Stimulated activated naive CD8-positive, alpha-beta T cell treated with anti-CD3 and anti-CD28 coated beads, Interleukin-15, Interleukin-2, amounts not matched to agents 100 U/mL and 50 U/mL, for 24 hours (primary cell): ENCODE results near the gene SCNN1B.
"Not testable (repeated sequence)": the region's sequence is repeated elsewhere in the genome, so short reads cannot be mapped to it uniquely, and the experiment has no call there.

ENCODE experiments used
- ATAC-seq: fragments of 150-1000 bp; cut with Tn5 transposase; one replicate; pipeline ENCODE4 v1.10.0; 2021
- DNase-seq: peaks from one replicate; pipeline ENCODE4 v3.0.0; 2021

Gene SCNN1B, protein sequence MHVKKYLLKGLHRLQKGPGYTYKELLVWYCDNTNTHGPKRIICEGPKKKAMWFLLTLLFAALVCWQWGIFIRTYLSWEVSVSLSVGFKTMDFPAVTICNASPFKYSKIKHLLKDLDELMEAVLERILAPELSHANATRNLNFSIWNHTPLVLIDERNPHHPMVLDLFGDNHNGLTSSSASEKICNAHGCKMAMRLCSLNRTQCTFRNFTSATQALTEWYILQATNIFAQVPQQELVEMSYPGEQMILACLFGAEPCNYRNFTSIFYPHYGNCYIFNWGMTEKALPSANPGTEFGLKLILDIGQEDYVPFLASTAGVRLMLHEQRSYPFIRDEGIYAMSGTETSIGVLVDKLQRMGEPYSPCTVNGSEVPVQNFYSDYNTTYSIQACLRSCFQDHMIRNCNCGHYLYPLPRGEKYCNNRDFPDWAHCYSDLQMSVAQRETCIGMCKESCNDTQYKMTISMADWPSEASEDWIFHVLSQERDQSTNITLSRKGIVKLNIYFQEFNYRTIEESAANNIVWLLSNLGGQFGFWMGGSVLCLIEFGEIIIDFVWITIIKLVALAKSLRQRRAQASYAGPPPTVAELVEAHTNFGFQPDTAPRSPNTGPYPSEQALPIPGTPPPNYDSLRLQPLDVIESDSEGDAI

DNA sequence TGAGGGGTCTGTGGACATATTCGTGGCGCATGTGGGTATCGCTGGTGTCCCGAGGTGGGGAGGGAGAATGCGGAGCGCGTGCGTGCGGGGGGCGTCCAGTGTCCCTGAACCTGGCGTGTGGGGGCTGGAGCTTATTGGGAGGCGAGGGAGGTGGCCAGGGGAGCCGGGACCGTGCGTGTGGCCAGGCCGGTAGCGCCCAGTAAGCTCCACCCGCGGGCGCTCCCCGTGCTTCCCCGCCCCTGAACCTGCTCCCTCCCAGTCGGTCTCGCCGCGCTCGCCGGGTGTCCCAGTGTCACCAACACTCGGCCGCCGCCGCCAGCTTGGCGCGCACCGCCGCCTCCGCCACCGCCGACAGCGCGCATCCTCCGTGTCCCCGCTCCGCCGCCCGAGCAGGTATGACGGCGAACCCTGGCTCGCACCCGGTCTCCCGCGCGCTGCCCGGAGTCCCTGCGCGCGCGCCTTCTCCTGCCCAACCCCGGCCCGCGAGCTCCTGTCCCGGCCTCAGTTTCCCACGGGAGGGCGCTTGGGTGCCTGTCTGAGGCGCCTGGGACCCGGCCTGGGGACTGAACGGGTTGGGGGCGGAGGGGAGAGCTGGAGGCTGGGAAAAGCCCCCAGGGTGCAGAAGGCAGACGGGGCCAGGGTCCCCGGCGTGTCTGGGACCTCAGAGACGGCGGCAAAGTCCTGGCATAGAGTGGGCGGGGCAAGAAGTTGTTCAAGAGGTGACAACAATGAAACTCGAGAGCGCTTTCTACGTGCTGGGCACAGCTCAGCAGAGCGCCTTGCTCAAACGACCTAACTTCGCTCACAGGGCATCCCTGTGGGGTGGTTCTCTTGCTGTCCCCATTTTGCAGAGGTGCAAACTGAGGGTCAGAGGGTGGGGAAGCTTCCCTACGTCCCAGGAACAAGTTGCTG is at the start of gene SCNN1B:
SCNN1B (plus strand) TSS at position 258 of the 912 bp plus-strand sequence. CDS start 46,298 bp downstream, outside the sequence.
- DNase-seq (peak; percentile 6), ATAC-seq (no peak)

DNA sequence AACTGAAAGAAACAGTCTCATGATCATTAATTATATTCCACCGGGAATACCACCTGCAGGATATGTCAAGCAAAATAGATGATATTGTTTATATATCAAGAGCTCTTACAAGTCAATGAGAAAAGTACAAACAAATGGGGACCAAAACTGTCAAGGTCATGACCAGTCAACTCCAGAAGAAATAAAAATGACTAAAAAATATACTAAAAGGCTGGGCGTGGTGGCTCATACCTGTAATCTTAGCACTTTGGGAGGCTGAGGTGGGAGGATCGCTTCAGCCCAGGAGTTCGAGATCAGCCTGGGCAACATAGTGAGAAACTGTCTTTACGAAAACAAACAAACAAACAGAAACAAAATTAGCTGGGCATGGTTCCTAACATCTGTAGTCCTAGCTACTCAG is 49.8 kb upstream of the SCNN1B start:
- no peak for ATAC-seq
- DNase-seq, result no peak

DNA sequence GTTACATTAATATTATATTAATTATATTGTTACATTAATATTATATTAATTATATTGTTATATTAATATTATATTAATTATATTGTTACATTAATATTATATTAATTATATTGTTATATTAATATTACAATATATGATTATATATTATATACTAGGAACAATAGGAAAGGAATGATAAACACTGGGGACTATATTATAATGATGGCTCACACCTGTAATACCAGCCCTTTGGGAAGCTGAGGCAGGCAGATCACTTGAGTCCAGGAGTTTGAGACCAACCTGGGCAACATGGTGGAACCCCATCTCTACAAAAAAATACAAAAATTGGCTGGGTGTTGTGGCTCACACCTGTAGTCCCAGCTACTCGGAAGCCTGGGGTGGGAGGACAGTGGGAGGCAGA is 48.5 kb upstream of the SCNN1B start:
- not testable (repeated sequence) for DNase-seq

DNA sequence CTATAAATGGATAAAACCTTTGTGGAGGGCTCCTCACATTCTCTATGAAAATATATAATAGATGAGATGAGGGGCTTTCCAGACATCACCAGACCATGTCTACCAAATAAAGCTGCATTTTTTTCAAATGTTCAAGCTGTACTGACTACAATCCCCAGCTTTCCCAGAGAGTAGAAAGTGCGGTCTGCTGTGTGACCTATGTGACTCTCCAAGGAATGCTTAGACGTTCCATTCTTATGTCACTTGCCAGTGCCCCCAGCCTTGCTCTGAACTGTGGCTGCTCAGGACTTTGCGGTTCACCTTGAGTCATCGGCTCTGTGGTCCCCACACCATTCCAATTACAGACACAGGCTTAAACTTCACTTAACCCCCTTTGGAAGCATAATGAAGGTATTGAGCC is 47.8 kb upstream of the SCNN1B start:
- ATAC-seq (peak; percentile 14), DNase-seq (no peak)

More for the DNA sequence above, 48.5 kb upstream of the SCNN1B start:
- not testable (repeated sequence) for ATAC-seq

DNA sequence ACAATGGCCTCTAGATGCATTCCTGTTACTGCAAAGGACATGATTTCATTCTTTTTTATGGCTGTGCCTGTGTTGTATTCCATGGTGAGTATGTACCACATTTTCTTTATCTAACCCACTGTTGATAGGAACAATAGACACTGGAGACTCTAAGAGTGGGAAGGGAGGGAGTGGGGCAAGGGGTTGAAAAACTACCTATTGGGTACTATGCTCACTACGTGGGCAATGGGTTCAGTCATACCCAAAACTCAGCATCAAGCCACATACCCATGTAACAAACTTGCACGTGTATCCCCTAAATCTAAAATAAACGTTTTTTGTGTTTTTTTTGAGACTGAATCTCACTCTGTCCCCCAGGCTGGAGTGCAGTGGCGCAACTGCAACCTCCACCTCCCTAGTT is 47.1 kb upstream of the SCNN1B start:
- DNase-seq, result no peak
- no peak for ATAC-seq

DNA sequence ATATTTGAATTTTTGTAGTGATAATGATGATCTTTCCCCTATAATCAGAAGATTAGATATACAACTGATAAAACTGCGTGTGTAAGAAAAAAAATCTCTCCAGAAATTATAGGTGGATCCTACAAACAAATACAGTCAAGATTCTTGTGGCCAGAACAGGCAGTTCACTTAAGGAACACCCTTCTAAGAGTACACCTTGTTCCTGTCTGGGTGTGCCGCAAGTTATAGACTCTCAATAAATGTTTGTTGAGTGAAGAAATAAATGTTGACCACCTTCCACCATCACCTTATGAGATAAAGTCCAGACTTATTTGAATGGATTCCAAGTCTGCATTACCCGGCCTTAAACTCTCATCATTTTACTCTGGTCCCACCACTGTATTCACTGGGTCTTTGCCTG is 45.7 kb upstream of the SCNN1B start:
- ATAC-seq (no peak), DNase-seq (no peak)

DNA sequence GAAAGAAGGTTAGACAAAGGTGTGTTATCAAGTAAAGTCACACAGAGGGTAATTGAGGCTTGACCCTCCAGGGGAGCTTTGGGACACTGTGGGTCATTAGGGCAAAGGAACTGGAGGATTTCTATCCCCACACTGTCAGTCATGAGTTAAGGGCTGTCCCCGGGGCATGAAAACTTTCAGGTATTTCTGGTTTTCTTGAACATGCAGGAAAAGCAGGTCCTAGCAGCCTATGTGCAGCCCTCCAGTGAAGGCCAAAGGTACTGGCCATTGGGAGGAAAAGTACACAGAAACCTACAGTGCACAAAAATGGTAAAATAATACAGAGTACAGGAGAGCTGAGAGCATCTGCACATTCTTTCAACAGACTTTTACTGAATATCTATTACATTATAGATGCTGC is 44.4 kb upstream of the SCNN1B start:
- ATAC-seq, result no peak
- no peak for DNase-seq

DNA sequence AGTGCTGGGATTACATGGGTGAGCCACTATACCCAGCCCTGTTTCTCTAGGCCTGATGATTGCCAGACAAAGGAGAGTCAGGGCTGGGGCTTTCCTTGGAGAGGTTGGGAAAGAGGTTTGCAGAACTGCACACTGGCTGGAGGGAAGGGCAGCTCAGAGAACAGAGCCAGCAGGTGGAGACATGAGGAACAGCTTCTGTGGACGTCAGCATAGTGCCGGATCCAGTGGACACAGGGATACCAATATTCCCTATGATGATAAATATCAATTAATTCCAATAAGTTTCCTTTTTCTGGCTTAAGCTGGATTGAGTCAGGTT is 43.2 kb upstream of the SCNN1B start:
- DNase-seq, result no peak
- ATAC-seq, result no peak

DNA sequence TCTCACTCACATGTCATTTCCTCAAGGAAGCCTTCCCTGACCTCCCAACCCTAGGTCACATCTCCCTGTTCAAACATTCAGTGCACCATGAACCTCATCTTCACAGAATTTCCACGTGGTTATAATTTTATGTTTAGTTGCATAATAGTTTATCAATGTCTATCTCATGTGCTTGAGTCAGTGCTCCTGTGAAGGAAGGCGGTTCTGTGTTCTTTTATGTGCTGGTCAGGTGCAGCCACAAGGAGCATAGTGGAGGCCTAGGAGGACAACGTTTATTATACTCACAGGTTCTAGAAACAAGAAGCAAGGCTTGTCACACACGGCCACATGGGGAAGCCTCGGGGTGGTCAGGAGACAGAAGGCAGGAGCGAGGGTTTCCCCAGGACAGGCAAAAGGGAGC is 34.5 kb upstream of the SCNN1B start:
- DNase-seq (no peak), ATAC-seq (no peak)

DNA sequence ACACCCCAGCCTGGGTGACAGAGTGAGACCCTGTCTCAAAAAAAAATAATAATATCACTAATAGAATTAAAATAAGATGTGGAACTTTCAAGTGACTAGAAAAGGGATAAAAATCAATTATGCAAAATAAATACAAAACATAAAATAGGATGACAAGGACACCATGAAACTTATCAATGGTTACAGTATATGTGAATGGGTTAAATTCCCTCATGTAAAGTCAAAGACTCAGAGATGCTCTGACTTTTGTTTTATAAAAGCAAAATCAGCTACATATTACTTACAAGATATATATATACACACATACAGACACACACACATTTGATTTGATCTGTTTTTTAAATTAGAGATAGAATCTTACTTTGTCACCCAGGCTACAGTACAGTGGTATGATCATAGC is 33.5 kb upstream of the SCNN1B start:
- DNase-seq (no peak), ATAC-seq (no peak)

DNA sequence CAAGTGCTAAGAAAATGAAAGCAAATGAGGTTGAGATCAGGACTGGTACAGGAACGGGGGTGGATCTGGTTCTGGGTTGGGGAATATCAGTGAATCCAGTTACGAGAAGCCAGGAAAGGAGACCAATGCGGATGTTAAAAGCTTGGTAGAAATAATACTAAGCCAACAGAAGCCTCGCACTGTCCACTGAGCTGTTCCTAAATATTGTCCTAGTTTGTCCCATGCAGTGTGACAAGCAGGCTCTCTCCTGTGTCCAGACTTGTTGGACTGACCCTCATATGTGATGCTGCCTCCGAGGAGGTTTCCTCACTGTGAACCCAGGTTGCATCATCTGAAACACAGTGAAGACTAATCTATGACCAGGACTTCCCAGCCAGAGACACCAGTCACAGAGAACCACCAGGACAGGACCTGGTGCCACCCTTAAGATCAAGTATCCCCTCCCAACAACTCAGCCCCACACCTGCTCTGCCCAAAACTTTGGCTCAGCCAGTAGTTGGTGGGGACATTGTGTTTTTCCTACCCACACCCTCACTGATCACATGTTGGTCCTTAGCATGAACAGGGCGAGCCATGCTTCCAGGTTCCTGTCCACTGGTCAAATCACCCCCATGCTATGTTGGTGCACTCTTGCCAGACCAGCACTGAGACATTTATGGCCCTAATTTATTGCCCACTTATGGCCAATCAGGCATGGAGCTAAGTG is 32.7 kb upstream of the SCNN1B start:
- no peak for ATAC-seq
- no peak for DNase-seq

DNA sequence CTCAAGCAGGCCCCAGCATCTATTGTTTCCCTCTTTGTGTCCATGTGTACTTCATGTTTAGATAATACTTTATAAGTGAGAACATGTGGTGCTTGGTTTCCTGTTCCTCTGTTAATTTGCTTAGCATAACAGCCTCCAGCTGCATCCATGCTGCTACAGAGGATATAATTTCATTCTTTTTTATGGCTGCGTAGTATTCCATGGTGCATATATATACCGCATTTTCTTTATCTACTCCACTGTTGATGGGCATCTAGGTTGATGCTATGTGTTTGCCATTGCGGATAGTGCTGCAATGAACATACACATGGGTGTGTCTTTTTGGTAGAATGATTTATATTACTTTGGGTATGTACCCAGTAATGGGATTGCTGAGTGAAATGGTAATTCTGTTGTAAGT is 31.4 kb upstream of the SCNN1B start:
- DNase-seq (no peak), ATAC-seq (no peak)

DNA sequence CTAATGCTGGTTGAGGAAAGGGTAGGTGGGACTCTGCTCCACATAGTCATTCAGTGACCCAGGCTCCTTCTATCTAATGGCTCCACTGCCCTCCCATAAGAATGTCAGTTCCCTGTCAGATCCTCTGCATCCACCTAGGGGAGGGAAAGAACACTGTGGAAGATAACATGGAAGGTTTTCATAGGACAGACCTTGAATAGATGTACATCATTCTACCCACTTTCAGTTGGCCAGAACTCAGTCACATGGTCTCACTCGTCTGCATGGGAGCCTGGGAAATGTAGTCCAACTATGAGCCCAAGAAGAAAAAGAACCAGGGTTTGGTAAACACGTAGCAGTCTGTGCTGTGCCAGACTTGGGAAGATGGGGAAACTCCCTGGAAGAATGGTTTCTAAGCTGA is 27.1 kb upstream of the SCNN1B start:
- ATAC-seq, result no peak
- no peak for DNase-seq

DNA sequence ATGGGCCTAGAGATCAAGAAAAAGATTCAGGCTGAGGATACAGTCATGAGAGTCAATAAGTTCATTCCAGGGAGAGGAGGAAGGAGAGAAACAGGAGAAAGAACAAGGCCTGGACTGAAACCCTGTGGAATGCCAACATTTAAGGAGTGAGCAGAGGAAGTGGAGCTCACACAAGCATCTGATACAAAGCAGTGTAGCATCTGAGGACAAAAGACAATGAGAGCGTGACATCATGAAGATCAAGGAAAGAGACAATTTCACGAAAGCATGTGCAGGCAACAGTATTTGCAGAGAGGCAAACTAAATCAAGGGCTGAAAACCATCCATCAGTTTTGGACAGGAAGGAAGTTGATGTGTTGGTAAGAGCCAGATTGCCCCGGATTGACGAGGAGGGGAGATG is 25.3 kb upstream of the SCNN1B start:
- no peak for DNase-seq
- ATAC-seq, result no peak

DNA sequence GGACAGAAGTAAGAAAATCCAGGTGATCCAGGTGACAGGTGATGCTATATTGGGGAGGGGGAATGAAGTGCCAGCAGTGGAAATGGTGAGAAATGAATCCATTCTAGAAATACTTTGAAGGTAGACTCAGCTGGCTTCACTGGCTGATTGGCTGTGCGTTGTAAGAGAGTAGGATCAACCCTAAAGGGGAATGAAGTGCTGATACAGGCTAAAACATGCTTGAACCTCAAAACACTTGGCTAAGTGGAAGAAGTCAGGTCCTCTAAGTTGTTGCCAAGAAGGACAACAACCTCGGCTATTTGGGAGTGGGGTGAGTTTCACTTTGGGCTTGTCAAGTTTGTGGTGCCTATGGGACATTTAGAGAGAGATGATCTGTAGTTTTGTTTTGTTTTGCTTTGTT is 24.1 kb upstream of the SCNN1B start:
- no peak for ATAC-seq
- no peak for DNase-seq

DNA sequence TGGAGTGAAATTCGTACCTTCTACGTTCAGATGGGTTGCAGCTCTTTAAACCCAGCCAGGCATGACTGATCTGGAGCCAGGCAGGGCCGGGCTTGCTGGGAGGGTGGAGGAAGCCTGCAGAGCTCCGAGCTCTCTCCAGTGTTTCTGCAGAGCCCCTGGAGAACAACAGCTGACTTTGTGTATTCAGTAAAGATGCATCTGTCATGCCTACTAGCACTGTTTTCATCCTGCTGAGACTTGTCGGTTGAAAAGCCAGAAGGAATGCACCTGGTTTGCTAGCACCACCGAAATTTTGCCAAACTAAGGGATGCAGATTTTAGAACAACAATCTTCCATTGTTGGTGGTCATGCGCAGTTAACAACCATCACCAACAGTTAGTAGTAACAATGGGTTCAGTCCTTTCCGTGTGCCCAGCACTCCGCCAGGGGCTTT is 22.4 kb upstream of the SCNN1B start:
- ATAC-seq (no peak), DNase-seq (no peak)

DNA sequence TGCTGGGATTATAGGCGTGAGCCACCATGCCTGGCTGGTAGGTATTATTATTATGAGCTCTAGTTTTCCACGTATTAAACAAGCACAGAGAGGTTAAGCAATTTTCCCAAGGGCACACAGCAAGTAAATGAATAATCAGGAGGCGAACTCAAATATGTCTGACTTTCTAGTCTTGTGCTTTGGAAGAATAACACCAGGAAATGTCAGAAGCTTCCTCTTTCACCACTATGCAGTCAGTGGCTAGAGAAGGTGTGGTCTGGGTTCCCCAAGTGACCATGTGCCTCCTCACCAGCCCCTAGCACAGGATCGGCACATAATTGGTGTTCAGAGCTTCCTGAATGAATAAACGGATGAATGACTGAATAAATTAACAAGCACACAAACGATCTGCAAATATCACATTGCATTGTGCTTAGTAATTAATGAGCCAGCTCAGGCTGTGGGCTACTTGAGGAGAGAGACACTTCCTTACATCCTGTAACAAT is 21.6 kb upstream of the SCNN1B start:
- no peak for DNase-seq
- no peak for ATAC-seq

DNA sequence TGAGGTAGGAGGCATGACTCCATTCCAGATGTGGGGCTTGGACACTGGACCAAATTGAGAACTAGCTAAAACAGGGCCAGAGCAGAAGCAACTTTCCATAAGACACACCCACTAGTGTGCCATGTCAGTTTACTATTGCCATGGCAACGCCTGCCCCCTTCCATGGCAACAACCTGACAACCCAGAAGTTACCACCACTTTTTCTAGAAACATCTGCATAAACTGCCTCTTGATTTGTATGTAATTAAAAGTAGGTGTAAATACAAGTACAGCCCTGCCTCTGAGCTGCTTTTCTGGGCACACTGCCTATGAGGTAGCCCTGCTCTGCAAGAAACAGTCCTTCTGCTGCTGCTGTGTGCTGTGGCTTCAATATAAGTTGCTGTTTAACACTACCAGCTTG is 19.5 kb upstream of the SCNN1B start:
- ATAC-seq, result no peak
- DNase-seq, result no peak

DNA sequence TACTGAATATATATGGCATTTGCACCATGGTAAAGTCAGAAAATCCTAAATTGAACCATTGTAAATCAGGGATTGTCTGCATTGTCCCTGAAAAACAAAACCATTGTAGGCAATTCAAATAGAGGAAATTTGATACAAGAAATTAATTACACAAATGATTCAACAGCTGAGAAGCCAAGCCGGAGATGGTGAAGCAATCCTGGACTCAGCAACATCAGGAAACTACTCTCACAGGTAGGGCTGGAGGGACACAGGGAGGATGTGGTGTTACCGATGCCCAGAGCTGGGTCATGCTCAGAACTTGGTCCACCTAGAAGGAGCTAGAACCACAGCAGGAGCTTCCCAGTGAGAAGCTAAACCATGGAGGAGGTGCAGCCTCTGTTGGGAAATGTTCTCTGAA is 18.5 kb upstream of the SCNN1B start:
- no peak for DNase-seq
- no peak for ATAC-seq

DNA sequence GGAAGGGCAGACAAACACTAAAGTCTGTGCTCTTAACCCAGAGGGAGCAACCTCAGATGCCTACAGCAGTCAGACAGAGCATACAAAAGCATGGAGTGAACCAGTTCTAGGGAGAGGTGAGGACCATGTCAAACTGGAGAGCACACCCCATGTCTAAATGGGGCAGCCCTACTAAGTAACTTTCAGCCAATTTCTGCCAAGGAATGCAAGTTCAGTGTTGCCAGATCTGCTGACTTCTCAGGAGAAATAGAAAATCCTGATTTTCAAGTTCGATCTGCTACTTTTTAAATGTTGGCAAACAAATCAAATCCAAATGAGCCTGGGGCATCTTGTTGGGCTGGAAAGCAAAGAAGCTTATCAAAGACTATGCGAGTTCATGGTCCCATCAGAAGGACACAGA is 17.5 kb upstream of the SCNN1B start:
- no peak for DNase-seq
- ATAC-seq, result no peak

DNA sequence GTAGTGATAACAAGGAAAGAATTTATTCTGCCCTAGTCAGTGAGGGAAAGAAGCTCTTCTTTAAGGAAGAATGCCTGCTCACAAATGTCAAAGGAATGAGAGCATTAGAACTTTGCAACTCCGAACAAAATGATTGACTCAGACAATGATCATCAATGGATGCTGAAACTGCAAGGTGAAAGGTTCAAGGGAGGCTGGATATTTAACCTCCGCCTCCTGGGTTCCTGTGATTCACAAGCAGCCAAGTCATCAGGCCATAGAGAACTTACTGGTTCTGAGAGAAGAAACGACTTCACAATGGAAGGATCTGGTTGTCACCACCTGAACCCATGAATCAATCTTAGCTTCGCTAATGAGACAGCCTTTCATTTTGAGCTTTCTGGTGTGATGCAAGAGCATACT is 16.0 kb upstream of the SCNN1B start:
- ATAC-seq, result no peak
- DNase-seq, result no peak

DNA sequence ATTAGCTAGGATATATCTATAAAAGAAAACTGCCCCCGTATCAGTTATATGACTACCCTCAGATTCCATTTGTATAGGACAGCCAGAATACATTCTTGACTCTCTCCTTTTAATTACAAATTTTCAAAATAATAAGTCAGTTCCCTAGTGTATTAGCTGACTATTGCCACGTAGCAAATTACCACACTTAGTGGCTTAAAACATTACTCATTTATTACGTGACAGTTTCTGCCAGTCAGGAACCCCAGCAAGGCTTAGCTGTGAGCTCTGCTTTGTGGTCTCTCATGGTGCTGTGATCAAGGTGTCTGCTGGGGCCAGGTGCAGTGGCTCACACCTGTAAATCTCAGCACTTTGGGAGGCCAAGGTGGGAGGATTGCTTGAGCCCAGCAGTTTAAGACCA is 13.9 kb upstream of the SCNN1B start:
- DNase-seq (no peak), ATAC-seq (no peak)
